Effector memory CD4-positive, alpha-beta T cell (primary cell): ENCODE measurements around the gene FADS6.
"Not testable (repeated sequence)": the region's sequence is repeated elsewhere in the genome, so short reads cannot be mapped to it uniquely, and the experiment has no call there.

Source experiments
- DNase-seq, 3 donors: peaks; one replicate each; pipeline ENCODE4 v3.0.0-alpha.2; 2020
- H3K27ac ChIP-seq: 2 replicates; pipeline ENCODE4 v1.7.0; 2013; ENCODE audit warnings: mild to moderate bottlenecking, low read length, moderate library complexity; ENCODE audit not compliant: insufficient read depth, poor library complexity, severe bottlenecking
- H3K27me3 ChIP-seq: replicated peaks from 2 replicates; pipeline ENCODE4 v1.7.0; 2013; ENCODE audit warnings: mild to moderate bottlenecking, low read length; ENCODE audit not compliant: insufficient read depth, control insufficient read depth, poor library complexity, severe bottlenecking
- H3K36me3 ChIP-seq: 2 replicates; pipeline ENCODE4 v1.7.0; 2013; ENCODE audit warnings: mild to moderate bottlenecking, low read length, moderate library complexity; ENCODE audit not compliant: control insufficient read depth, insufficient read depth
- H3K4me1 ChIP-seq: 2 replicates; pipeline ENCODE4 v1.7.0; 2013; ENCODE audit warnings: low read length, mild to moderate bottlenecking; ENCODE audit not compliant: control insufficient read depth, insufficient read depth, poor library complexity, severe bottlenecking
- H3K4me3 ChIP-seq: 2 replicates; pipeline ENCODE4 v1.7.0; 2013; ENCODE audit warnings: low read length, low read depth, mild to moderate bottlenecking; ENCODE audit not compliant: insufficient read depth, poor library complexity, severe bottlenecking
- H3K9me3 ChIP-seq: 2 replicates; pipeline ENCODE4 v1.7.0; 2013; ENCODE audit warnings: mild to moderate bottlenecking, low read length, moderate library complexity; ENCODE audit not compliant: control insufficient read depth

The FADS6 gene

DNA sequence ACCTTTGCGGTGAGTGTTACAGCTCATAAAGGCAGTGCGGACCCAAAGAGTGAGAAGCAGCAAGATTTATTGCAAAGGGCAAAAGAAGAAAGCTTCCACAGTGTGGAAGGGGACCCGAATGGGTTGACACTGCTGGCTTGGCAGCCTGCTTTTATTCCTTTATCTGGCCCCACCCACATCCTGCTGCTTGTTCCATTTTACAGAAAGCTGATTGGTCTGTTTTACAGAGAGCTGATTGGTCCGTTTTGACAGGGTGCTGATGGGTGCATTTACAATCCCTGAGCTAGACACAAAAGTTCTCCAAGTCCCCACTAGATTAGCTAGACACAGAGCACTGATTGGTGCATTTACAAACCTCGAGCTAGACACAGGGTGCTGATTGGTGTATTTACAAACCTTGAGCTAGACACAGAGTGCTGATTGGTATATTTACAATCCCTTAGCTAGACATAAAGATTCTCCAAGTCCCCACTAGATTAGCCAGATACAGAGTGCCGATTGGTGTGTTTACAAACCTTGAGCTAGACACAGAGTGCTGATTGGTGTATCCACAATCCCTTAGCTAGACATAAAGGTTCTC, 12.9 kb upstream of the FADS6 start:
- not testable (repeated sequence) for DNase-seq, H3K4me3 ChIP-seq, H3K27ac ChIP-seq, H3K4me1 ChIP-seq, H3K27me3 ChIP-seq, H3K36me3 ChIP-seq, H3K9me3 ChIP-seq

DNA sequence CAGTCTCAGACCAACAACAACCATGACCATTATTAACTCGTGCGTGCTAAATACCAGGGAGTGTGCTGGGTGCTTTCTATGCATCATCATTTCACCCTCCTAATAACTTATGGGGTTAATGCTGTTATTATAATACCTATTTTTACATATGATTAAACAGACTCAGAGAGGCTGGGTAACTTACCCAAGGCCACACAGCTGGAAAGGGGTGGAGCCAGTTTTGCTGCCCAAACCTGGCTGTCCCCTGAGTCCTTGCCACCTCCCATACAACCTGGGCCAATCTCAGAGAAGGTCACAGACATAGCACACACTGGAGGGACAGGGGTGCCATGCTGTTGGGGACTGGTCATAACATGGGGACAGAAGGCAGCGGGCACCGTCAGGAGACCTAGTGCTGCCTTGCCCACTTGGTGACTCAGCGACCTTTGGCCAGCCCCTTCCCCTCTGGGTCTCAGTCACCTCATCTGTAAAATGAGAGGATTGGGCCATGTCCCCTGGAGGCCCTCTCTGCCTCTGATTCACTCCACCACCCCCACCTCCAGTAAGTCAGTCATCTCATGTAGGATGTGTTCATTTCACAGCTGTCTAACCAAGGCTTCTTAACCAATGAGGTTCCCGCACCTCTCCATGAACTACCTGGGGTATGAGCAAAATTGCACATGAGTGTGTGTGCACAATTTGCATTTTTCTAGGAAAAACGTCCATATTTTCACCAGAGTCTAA, 11.4 kb upstream of the FADS6 start:
- DNase-seq = no peak
- Histone ChIP-seq H3K36me3 (no peaks in the 10 kb centered on the region), H3K27ac (no peak overlapping the region), H3K4me3 (no peak overlapping the region), H3K9me3 (no peaks in the 10 kb centered on the region), H3K4me1 (no peaks in the 10 kb centered on the region), H3K27me3 (no peaks in the 10 kb centered on the region)

DNA sequence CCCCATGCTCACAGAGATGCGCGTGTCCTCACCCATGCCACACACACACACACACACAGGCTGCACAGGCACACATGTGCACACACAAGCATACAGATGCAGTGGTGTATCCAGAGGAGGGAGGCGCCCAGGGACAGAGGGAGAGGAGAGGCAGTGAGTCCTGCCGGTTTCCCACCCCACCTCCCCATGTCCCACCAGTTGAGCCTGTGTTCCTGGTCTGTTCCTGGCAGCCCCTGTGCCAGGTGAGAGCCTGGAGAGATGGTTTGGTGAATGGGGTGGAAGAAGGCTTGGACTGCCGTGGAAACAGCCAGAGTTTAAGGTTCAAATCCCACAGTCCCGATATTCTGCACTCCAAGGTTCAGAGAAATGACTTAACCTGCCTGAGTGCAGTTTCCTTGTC, 10.2 kb upstream of the FADS6 start:
- Histone ChIP-seq H3K27me3 (no peaks in the 10 kb centered on the region), H3K9me3 (no peaks in the 10 kb centered on the region), H3K27ac (no peak overlapping the region), H3K4me3 (no peak overlapping the region), H3K4me1 (no peaks in the 10 kb centered on the region), H3K36me3 (no peaks in the 10 kb centered on the region)
- no peak for DNase-seq

DNA sequence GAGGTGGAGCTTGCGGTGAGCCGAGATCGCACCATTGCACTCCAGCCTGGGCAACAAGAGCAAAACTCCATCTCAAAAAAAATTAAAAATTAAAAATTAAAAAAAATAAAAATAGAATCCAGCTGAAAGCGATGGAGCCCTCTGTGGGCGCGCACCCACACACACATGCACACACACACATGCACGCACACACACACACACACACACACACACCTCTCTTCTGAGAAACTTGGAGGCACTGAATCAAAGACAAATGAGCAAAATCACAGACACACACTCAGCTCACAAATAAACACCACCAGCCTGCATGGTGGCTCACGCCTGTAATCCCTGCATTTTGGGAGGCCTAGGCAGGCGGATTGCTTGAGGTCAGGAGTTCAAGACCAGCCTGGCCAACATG, 9.6 kb upstream of the FADS6 start:
- H3K4me1 ChIP-seq = no peaks in the 10 kb centered on the region
- no peaks in the 10 kb centered on the region for H3K36me3 ChIP-seq
- DNase-seq = no peak
- H3K4me3 ChIP-seq = no peak overlapping the region
- no peak overlapping the region for H3K27ac ChIP-seq
- no peaks in the 10 kb centered on the region for H3K9me3 ChIP-seq
- H3K27me3 ChIP-seq = no peaks in the 10 kb centered on the region

DNA sequence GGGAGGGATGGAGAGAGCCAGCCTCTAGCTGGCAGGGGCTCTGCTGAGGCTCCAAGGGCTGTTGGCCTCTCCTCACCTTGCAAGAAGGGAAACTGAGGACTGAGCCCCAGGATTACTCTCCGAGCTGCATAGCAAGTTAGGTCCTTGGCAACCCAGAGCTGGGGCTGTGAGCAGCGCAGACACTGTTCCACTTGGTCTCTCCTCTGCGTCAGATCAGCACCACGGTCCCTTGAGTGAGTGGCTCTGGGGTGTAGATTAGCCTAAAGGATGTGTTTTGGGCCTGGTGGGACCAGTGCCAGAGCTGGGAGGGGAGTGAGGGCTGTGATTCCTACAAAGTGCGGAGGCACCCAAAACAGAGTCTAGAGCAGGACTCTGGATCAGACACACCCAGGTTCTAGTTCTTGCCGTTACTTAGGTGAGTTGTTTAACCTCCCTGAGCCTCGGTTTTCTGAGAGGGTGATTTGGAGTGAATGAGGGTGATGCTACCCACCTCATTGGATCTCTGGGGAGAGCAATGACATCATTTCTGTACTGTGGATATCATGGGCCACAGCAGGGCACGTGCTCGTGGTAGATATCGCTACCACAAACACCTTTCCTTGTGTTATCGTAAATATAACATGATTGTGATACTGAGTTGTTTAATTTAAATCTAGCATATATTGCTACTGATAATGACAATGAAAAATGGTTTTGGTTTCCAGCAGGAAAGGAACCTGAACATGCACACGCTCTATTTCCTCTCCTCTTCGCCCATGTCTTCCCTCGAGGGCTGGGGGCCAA, 8.1 kb upstream of the FADS6 start:
- Histone ChIP-seq H3K27me3 (no peaks in the 10 kb centered on the region), H3K4me1 (no peaks in the 10 kb centered on the region), H3K27ac (no peak overlapping the region), H3K36me3 (no peaks in the 10 kb centered on the region), H3K4me3 (no peak overlapping the region), H3K9me3 (no peaks in the 10 kb centered on the region)
- DNase-seq = no peak

DNA sequence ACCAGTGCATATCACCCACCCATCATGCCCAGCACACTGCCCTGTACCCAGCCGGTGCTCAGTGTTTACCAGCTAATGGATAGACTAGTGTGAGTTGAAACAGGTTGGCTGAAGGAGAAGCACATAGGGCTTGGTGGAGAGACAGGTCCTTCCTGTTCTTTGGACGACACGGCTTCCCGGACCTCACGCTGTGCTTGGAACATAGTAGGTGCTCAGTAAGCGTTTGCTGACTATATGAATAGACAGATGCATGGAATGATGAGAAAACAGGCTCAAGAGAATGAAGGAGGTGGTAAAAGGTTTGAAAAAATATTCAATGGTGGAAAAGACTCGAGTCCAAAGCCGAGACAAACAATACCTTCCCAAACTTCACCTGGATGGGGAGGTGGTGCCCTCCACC, 6.8 kb upstream of the FADS6 start:
- Histone ChIP-seq H3K4me3 (no peak overlapping the region), H3K9me3 (no peaks in the 10 kb centered on the region), H3K4me1 (no peaks in the 10 kb centered on the region), H3K27ac (no peak overlapping the region), H3K27me3 (no peaks in the 10 kb centered on the region), H3K36me3 (no peaks in the 10 kb centered on the region)
- no peak for DNase-seq

DNA sequence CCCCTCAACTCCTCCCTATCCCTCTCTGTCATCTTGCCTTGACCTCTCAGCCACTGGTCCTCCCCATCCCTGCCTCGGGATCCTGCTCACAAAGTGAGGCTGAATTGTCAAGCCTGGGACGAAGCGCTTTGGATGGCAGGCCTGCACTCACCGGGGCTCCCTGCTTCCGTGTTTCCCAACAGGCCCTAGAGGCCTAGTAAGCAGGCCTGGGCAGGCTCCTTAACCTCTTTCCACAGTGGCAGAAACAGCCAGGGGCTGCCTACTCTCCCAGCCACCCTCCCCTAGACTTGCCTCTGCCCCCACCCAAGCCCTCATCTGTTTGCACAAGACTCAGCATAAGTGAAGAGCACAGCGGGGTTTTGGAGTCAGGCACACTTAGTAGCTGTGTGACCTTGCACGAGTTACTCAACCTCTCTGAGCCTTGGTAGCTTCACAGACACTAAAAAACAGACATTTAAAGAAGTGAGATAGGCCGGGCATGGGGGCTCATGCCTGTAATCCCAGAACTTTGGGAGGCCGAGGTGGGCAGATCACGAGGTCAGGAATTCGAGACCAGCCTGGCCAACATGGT, 5.0 kb upstream of the FADS6 start:
- peaks cover 3% of the 10 kb centered on the region for H3K4me1 ChIP-seq
- peaks cover 9% of the 10 kb centered on the region for H3K27me3 ChIP-seq
- DNase-seq = no peak
- H3K4me3 ChIP-seq = no peak overlapping the region
- no peak overlapping the region for H3K27ac ChIP-seq
- no peaks in the 10 kb centered on the region for H3K9me3 ChIP-seq
- no peaks in the 10 kb centered on the region for H3K36me3 ChIP-seq

DNA sequence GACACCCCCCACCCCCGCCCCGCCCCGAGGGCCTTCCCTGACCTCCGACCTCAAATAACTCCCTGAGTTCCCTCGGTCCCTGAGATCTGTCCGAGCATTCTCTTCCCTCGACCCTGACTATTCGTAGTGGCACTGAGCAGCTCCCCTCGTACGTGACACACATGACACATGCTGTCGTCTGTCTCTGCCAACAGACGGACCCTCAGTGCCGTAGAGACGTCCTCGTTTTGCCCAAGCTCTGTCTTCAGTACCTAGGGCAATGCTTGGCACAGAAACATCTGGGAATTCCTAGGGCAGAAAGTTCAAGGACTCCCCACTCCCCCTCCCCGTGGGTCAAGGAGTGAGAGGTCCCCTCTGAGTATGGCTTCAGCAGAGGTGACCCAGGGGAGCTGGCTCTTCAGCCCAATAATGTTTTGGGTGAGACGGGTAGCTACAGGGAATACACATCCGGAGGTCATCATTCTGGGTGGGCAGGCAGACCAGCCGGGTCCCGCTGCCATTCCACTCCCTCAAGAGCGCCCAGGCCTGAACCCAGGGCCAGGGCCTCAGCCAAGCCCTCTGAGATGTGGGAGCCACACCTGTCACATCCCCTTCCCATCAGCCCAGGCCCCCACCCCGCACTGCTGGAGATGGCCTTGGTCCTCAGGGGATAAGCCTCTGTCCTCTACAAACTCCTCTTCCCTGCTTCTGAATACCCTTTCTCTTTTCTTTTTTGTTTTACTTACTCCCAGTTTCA, 671 bp upstream of the FADS6 start:
- no peak overlapping the region for H3K27ac ChIP-seq
- DNase-seq = no peak
- H3K4me1 ChIP-seq = peaks cover 9% of the 10 kb centered on the region
- H3K36me3 ChIP-seq = no peaks in the 10 kb centered on the region
- H3K9me3 ChIP-seq = no peaks in the 10 kb centered on the region
- H3K27me3 ChIP-seq = peaks cover 21% of the 10 kb centered on the region
- H3K4me3 ChIP-seq = no peak overlapping the region

DNA sequence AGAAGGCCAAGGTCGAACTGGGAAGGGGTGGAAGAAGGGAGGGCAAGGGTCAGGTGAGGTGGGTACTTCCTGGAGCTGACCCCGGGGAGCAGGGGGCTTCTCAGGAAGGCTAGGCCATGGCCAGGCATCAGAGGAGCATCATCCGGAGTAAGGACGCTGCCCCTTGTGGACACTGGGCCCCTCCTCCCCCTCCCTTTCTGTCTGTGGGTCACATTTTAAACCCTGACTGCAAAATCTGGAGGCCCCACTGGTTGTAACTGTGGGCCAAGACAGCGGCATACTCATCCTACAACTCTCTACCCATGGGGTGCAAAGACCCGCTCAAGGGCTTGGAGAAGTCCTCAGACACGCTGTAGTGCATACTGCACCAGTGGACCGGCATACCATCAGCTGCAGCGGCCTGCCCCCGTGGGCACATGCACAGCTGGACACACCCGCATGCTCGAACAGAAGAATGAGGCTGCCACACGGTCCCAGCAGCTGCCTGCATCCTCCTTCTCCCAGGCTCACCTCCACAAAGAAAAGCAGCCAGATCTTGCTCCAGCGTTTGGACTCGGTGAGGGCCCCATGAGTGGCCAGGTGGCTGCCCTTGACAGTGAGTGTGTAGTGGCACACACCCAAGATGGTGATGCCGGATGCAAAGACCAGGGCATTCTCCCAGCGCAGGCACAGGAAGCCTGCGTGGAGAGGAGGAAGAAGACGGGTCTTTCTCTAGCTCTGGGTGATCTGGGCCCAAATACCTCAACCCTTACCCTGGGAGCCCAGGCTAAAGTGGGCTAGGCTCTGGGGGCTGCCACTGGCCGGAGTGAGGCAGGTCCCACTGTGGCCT, 1.2 kb downstream of the FADS6 start:
- Histone ChIP-seq H3K27ac (no peak overlapping the region), H3K36me3 (no peaks in the 10 kb centered on the region), H3K9me3 (no peaks in the 10 kb centered on the region), H3K27me3 (peaks cover 21% of the 10 kb centered on the region), H3K4me1 (peaks cover 9% of the 10 kb centered on the region), H3K4me3 (no peak overlapping the region)
- DNase-seq = no peak
